Coronary artery (tissue), 2 donors: Measurements from ENCODE around the gene SLC7A1.
A peak's percentile ranks its signal among the peaks of the same experiment; 100 is the strongest.

Source experiments
- DNase-seq: peaks from one replicate; pipeline ENCODE4 v3.0.0-alpha.2; 2017; ENCODE audit warnings: low spot score
- H3K27ac ChIP-seq, 2 donors: fragments of 200-600 bp; sonication (generic); one replicate each; pipeline ENCODE4 v1.5.1; 2016 to 2019
- H3K4me3 ChIP-seq: fragments of 200-600 bp; sonication (generic); 2 replicates; pipeline ENCODE4 v1.5.1; 2016; ENCODE audit warnings: mild to moderate bottlenecking, moderate library complexity
- CTCF ChIP-seq: fragments of 200-600 bp; sonication (generic); IDR thresholded peaks from one replicate; pipeline ENCODE4 v1.5.1; 2019; ENCODE audit warnings: antibody characterized with exemption

The SLC7A1 gene

GRCh38 chr13:29583073-29583785 lies 12.3 kb downstream of the SLC7A1 start:
- no peak overlapping the region for H3K27ac ChIP-seq
- TF ChIP-seq CTCF: no peak

GRCh38 chr13:29582171-29582570 lies 13.3 kb downstream of the SLC7A1 start:
- no peak overlapping the region for H3K27ac ChIP-seq
- no peak overlapping the region for H3K4me3 ChIP-seq
- no peak for DNase-seq
- no peak for TF ChIP-seq CTCF

More at GRCh38 chr13:29583073-29583785, 12.3 kb downstream of the SLC7A1 start:
- DNase-seq: no peak
- no peak overlapping the region for H3K4me3 ChIP-seq

GRCh38 chr13:29581666-29582065 lies 13.8 kb downstream of the SLC7A1 start:
- DNase-seq: peak; percentile 12
- no peak overlapping the region for H3K27ac ChIP-seq
- TF ChIP-seq CTCF: no peak
- no peak overlapping the region for H3K4me3 ChIP-seq

GRCh38 chr13:29579094-29579493 lies 16.4 kb downstream of the SLC7A1 start:
- H3K4me3 ChIP-seq: peak overlapping the region; percentile 29
- no peak for TF ChIP-seq CTCF
- DNase-seq: no peak
- no peak overlapping the region for H3K27ac ChIP-seq

GRCh38 chr13:29578300-29579085 lies 17.0 kb downstream of the SLC7A1 start:
- DNase-seq: no peak
- H3K4me3 ChIP-seq: peak overlapping the region; percentile 29
- peak overlapping the region in 1 of 2 donors; percentile 33 for H3K27ac ChIP-seq
- no peak for TF ChIP-seq CTCF

- TF ChIP-seq CTCF: no peak
- no peak overlapping the region for H3K27ac ChIP-seq
- DNase-seq: peak; percentile 26
- no peak overlapping the region for H3K4me3 ChIP-seq
Measured at GRCh38 chr13:29577136-29578051, 18.1 kb downstream of the SLC7A1 start.
